GM19099 (cell line): Measurements from ENCODE around the gene PNPLA3.

Experiments
- POLR2A ChIP-seq: IDR thresholded peaks from 3 replicates; pipeline ENCODE4 v1.6.1; 2011; ENCODE audit warnings: low read depth; ENCODE audit not compliant: insufficient read length; ENCODE audit errors: extremely low read depth

Gene PNPLA3, protein sequence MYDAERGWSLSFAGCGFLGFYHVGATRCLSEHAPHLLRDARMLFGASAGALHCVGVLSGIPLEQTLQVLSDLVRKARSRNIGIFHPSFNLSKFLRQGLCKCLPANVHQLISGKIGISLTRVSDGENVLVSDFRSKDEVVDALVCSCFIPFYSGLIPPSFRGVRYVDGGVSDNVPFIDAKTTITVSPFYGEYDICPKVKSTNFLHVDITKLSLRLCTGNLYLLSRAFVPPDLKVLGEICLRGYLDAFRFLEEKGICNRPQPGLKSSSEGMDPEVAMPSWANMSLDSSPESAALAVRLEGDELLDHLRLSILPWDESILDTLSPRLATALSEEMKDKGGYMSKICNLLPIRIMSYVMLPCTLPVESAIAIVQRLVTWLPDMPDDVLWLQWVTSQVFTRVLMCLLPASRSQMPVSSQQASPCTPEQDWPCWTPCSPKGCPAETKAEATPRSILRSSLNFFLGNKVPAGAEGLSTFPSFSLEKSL

DNA sequence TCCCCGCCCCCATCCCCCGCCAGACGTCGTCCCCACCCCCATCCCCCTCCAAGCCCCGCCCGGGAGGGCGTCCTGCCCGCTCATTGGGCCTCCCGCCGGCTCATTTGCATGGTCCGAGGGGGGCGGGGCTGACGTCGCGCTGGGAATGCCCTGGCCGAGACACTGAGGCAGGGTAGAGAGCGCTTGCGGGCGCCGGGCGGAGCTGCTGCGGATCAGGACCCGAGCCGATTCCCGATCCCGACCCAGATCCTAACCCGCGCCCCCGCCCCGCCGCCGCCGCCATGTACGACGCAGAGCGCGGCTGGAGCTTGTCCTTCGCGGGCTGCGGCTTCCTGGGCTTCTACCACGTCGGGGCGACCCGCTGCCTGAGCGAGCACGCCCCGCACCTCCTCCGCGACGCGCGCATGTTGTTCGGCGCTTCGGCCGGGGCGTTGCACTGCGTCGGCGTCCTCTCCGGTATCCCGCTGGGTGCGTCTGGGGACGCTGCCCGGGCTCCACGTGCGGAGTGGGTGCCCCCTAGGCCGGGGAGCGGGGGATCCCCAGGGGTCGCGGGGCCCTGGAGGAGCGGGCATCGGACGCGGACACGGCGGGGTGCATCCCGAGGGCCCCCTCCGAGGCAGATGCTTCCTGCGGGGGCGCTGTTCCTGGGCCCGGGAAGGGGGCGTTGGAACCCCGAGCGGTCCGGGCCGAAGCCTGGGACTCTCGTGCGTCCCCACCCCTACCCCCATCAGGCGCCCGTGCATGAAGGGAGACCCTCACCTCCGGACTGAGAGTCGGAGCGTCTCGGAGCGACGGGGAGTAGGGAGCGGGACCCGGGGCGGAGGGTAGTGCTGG is at the start of gene PNPLA3:
Gene PNPLA3 (plus strand): TSS at position 175 of the 834 bp plus-strand sequence. CDS start 107 bp downstream, at position 282.
- no peak for TF ChIP-seq POLR2A

DNA sequence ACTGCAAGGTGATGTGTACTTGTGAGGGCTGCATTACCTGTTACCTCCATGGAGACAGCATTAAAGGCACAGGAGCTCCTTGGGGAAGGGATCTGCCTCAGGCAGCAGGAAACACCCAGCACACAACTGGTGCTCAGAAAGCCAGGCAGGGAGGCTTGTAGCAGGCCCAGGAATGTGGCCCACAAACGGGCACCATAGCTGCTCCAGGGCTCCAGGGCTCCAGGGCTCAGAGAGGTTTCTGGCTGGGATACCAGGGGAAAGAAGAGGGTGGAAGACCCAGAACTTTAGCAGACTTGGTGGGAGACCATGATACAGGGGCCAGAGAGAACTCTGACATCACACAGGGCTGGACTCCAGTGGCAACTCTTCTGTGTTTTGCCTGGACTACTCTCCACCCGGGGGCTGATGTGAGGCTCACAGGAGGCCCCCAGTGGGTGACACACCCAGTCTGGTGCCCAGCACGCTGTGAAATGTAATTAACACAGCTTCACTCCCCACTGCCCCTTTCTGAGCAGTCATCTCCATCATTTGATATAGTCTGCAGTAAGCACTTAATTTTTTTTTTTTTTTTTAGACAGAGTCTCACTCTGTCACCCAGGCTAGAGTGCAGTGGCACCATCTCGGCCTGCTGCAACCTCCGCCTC is 46.6 kb upstream of the PNPLA3 start:
- no peak for TF ChIP-seq POLR2A

DNA sequence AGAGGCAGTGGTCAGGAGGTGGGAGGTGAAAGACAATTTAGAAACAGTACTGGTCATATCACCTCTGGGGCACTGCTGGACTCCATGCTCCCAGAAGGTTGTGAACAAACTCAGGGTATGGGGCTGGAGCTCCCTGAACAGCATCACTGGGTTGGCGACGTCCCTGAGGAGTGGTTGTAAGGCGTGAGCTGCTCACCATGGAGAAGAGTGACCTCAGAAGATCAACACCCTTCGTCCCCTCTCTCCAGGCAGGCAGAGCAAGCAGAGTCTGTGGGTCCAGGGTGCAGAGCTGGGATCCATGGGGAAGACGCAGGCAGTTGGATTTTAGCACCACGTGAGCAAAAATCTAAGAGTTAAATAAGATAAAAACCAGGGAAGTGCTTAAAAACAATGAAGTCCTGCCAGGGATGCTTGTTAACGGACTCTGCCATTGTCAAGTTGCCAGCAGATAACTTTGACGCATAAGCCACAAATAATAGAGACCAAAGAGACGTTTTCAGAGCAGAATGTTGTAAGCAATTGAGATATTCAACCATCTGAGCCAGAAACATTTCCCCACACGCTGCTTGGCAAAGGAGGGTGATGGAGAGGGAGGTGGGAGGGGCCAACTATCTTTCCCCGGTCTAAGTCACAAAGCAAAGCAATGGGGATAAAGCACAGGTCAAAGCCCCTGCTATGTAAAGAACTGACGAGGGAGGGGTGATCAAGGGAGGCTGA is 45.4 kb upstream of the PNPLA3 start:
- no peak for TF ChIP-seq POLR2A

DNA sequence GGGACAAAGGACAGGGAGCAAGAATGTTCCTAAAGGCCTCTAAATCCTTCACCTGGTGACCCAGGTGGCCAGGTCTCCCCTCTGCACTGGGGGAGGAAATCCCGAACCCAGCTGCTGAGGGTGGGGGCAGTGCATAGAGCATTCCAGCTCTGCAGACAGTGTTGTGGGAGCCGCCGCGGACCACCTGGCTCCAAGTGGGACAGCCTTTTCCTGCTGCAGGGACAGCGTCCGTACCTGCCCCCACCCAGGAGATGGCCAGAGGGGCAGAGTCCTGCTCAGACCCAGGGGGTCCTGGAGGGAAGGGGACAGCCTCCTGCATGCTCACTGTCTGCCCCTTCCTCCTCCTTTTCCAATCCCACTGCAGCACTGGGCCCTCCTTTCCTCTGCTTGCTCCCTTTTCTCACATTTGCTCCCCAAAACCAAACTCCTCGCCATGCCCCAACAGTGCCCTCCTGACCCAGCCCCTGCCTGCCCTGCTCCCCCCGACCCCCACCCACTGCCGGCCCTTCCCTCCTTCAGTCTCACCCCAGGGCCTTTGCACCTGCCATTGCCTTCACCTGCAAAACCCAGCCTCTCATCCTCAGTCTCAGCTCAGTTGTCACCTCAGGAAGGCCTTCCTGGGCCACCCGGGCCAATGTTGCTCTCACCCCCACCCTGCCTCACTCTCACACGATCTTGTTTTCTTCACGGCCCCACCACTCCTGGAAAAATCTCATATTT is 44.6 kb upstream of the PNPLA3 start:
- TF ChIP-seq POLR2A = no peak

DNA sequence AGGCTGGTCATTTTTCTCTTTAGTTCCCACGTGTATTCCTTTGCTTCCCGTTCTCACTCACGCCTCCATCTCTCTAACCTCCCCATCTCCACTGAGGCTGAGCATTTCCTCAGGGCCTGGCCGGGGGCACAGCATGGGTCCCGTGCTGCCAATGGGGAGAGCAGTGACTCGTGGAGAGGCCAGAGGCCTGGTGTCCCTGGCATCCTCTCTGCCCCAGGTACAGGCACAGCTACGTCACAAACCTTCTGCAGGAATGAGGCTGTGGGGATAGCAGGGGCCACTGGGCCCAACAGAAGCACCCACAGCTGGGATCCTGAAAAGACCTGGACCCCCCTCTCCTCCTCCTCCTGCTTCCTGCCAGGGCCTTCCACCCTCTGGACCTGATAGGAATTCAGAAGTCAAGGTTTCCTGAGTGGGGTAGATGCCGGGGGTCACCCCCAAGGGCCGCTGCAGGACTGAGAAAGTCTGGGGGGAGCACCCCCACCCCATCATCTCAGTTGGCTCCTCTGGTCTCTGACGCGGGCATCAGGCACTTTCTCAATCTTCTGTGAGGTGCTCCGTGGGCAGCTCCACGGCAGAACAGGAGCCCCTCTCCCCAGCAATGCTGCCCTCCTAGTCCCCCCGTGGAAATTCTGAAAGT is 43.6 kb upstream of the PNPLA3 start:
- TF ChIP-seq POLR2A = no peak

DNA sequence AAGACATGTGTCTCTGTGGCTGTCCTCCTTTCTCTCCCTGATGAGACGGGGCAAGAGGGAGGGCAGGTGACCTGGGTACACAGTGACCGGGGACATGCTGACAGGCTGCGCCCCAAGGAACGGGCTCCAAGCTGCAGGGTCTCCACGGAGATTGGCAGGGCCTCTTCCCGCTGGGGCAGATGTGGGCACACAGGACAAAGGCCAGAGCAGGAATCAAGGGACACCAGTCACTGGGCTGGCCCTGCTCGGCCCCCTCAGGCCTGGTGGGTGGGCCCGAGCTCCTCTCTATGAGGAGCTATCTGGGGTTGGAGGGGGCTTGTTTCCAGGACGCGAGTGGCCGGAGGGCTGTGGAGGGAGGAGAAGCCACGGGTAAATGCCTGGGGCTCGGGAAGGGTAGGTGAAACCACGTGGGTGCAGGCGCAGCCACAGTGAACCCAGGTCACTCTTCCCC is 43.0 kb upstream of the PNPLA3 start:
- TF ChIP-seq POLR2A = no peak

DNA sequence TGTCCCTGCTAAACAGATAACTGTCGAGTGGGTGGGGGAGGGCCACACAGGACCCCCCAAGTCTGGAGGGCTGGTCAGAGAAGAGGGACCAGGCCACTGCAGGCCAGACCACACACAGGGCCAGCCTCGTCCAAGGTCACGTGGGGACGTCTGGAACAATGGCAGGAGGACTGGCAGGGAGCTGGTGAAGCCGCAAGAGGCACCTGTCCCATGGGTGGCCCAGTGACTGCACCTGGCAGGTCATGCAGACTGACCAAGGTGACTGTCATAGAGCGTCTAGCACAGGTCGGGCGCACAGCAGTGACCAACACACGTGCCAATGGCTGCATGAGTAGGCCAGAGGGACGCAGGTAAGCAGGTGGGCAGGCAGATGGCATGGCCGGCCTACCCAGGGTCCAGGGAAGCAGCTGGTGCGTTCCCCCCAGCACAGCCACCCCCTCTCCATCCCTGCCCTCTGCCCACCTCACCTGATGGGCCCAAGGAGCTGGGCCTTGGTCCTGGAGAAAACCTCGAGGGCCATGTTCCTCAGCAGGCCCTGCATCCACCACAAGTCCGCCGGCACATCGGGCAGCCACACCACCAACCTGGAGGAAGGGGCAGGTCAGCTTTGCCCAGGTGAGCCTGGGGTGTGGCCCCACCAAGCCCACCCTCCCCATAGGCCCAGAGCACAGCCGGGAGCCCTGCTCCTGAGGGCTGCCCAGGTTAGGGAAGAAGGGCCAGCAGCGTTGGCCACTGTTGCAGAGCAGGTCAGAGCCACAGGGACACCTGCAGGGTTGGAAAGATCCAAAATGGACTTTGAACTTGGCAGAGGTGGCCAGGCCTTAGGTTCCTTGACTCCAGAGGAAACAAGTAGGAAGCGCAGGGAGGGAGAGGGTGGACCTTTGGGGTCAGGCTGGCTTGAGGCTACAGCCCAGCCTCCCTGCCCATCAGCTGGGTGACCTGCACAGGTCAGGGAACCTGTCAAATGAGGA is 42.2 kb upstream of the PNPLA3 start:
- no peak for TF ChIP-seq POLR2A

DNA sequence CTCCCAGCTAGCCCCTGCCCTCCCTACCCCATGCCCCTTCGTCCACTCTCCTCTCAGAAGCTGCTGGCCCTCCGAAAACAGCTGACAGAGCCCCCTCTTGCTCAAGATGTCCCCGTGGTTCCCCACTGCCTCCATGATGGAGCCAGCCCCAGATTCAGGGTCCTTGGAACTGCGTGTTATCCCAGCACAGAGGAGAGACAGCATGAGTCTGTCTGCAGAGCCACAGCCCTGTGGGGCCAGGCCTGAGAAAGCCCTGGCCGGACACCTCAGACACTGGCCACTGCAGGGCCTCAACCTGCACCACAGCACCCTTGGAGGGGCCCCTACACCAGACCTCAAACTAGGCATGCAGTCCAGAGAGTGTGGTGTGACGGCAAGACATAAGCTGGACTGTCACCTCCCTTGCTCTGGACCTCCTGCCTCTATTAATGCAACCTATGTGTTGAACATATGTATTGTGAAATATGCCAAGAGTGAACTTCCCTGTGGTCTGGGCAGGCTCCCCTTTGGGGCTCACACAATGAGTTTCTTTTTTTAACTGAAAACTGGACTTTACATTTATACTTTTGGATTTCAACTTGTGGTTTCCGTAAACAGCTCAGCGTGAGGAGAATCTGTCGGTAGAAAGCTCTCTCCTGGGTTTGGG is 41.4 kb upstream of the PNPLA3 start:
- TF ChIP-seq POLR2A = no peak

DNA sequence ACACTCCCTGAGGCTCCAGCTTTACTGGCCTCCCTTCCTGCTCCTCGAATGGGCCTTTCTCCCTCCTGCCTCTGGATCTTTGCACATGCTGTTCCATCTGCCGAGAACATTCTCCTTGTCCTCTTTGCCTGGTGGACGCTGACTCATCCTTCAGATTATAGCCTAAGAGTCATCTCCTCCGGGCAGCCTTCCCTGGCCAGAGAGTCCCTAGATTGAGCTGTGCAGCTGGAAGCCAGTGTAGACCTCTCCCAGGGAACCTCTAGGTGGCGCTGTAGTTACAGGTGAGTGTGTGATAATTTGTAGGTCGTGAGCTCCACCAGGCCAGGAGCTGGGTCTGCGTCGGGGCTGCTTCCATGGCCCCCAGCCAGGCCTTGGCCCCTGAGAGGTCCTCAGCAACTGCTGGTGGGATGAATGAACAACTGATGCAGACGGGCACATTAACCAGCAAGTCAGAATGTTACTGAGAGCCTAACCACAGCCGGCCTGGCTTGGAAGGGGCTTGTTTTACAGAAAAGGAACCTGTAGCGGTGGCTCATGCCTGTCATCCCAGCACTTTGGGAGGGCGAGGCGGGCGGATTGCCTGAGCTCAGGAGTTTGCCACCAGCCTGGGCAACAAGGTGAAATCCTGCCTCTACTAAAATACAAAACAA is 40.5 kb upstream of the PNPLA3 start:
- no peak for TF ChIP-seq POLR2A

DNA sequence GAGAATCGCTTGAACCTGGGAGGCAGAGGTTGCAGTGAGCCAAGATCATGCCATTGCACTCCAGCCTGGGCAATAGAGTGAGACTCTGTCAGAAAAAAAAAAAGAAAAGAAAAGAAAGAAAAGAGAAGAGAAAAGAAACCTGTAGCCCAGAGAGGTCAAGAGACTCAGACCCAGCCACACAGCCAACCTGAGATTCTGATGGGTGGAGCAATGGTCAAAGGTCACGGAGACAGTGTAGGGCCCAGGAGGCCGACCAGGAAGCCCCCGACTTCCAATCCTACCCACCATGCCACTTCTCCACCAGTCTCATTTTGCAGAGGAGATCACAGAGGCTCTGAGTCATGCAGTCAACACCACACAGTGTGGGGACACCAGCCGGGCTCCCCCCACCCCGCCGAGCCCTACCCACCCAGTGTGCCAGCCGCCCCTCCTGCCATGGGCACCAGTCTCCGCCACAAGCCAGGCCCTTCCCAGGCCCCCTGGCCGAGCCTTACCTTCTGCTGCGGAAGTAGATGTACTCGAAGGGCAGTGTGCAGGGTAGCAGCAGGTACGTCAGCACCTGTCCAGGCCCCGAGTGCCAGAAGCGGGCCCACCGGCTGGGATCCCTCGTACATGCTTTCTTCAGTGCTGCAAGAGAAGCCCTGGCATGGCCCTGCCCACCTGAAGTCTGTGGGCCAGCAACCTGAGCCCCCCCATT is 39.7 kb upstream of the PNPLA3 start:
- TF ChIP-seq POLR2A = no peak
